GM18502 (cell line): ENCODE measurements around the gene GPR137B.

ENCODE experiments used
- ATAC-seq: cut with Tn5 transposase; IDR thresholded peaks from one replicate; pipeline ENCODE4 v1.9.1; 2021; ENCODE audit warnings: mild to moderate bottlenecking; ENCODE audit not compliant: unreplicated experiment, poor library complexity

The GPR137B gene

DNA sequence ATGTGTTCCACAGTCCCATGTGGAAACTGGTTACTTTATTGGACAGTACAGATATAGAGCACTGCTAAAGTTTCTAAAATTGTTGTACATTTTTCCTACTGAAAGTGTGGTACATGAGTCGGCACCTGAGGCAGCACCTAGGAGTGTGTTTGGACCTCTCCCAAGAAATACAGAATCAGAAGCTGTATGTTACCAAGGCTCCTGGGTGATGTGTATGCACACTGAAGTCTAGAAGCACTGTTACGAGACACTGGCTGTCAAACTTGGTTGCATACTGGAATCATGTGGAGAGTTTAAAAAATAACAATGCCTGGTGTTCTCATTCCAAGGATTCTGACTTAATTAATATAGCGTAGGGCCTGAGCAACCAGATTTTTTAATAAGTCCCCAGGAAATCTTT, 92.8 kb downstream of the GPR137B start:
- ATAC-seq: no peak

DNA sequence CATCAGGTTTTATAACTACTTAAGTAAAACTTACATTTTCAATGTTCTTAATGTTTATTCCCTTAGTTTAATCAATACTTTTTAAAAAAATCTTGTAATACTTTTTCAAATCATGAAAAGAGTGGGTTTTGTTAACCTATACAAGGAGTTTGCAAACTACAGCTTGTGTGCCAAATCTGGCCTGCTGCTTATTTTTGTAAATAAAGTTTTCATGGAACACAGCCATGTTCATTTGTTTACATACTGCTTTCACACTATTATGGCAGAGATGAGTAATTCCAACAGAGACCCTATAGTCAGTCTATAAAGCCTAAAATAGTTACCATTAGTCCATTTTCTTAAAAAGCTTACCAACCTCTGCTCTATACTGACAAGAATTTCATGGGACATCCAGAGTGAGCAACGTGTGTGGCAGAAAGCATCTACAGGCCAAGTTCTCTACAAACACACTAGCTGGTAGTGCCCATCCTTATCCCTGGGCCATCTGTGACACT, 96.8 kb downstream of the GPR137B start:
- no peak for ATAC-seq

DNA sequence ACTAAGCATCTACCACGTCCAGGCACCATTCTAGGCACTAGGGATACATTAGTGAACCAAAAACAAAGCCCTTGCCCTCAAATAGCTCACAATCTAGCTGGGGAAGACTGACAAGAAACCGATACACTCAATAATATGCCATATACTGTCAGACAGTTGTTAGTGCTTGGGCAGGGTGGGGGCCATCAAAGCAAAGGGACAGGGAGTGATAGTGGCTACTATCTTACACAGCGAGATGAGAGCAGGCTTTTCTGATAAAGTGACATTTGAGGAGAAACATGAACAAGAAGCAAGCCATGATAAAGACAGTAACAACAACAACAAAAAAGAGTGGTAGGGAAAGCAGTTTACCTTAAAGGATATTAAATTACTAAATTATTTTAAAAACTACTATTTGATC, 98.3 kb downstream of the GPR137B start:
- ATAC-seq: no peak

DNA sequence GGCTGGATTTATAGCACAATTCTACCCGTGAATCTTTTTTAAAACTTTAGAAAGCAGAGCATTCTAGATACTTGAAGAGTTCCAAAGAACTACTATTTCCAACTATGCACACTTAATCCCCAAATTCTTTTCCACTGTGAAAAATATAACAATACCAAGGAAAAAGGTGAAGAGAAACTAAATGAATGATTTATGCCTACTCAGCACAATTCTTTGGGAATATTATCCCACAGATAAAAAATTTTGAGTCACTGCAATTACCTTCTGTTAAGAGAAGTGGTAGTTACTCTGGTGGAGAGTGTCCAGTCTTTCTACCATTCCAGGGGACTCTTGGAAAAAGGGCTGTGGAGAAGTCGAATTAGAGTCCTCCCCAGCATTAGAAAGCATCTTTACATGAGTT, 100.2 kb downstream of the GPR137B start:
- no peak for ATAC-seq

DNA sequence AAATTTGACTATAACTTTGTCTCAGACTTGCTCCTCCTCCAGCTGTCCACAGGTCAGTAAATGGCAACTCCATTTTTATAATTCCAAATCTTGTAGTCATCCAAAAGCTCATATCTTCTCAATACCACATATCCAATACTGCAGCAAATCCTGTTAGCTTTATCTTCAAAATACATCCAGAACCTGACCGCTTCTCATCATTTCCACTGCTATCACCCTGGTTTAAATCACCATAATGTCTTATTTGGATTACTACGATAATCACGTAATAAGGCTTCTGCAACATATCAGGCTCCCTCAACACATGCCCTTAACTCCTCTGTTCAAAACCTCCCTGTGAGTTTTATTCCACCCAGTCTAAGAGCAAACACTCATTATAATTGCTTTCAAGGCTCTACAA, 104.9 kb downstream of the GPR137B start:
- no peak for ATAC-seq

DNA sequence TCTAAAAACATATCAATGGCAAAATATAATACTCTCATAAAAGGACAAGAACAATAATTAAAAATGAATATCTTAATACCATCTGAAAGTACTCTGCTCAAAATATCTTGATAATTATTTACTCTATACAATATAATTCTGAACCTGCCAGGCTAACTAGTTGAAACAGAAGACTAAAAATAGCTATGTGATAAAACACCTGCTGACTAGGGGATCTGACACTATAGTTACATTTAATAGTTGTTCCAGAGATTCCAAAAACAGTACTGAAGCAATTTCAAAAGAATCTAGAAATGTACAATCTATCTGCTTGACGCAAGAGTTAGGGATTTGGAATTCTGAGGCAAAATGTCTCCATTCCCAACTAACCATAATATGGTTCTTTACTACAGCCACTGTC, 109.2 kb downstream of the GPR137B start:
- ATAC-seq: no peak

DNA sequence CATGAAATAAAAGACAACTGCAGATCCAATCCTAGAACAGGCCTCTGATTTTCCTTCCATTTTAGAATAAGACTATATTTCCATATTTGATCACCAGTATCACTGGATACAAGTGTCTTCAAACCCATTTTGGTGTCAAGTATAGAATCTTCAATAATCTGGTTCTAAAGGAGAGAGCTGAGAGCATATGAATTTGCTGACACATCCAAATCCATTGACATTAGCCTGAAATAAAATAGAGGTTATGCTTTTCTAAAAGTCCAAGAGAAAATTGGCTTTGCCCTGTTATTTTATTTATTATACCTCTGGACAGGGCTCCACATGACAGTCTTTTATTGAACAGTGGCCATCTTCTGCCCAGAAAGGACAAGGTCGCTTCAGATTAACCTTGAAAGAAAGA, 110.8 kb downstream of the GPR137B start:
- no peak for ATAC-seq

DNA sequence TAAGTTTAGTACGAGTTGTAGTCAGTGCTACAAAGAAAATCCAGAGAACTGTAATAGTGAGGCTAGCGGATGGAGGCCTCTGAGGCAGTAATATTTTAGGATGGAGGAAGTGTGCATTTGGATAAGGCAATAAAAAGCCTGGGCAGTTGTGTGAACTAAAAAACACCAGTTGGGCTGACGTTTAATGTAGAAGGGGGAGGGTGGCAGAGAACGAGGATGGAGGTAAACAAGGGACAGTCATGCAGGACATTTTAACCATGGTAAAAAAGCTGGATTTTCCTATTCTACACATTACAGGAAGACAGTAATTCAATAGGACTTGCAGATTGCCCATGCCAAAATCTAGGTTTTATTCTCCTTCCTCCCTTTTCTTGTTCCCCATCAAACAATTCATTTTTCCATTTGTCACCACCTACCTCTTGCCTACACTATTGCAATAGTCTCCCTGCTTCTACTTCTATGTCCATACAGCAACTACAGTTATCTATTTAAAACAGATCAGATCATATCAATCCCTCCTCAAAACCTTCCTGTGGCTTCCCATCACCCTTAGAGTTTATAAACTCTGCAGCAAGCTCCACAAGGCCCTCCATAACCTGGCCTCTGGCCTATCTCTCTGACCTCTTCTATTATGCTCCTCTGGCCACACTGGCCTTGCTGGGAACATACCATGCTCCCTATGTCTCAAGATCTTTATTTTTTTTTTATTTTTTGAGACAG, 111.7 kb downstream of the GPR137B start:
- no peak for ATAC-seq

DNA sequence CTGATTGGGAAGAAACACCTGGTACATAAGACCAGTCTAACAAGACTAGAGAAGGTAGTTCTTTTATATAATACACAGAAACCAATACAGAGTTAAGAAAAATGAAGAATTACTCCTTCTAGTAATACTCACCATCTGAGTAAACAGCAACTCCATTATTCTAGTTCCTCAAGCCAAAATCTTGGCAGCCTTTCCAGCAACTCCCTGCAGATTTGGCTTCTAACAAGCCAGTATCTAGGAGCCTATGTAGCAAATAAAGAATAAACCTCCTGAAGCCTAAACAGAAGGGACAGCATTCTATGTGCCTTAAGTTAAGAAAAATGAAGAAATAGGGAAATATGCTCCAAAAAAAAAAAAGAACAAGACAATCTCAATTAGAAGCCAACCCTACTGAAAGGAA, 114.9 kb downstream of the GPR137B start:
- no peak for ATAC-seq

DNA sequence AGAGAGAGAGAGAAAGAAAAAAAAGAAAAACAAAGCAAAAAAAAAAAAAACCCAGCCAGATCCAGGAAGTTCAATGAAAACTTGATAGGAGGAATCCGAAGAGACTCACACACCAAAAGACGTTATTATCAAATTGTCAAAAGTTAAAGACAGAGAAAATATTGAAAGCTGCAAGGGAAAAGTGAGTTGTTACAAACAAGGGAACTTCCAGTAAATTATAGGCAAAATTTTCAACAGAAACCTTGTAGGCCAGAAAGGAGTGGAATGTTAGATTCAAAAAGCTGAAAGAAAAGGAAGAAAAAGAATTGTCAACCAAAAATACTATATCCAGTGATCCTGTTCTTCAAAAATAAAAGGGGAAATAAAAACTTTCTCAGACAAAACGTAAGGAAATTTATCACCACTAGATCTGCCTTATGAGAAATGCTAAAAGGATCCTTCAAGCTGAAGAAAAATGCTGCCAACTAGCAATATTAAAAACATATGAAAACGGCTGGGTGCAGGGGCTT, 115.8 kb downstream of the GPR137B start:
- ATAC-seq: no peak
